ENCODE results near the gene GNB1L.

- TF ChIP-seq CTCF (IDR thresholded peaks at IDR 0.05) (no peak), POLR2AphosphoS5 (IDR thresholded peaks at IDR 0.05; ENCODE audit: low read depth, low read length) (0 out of 2 replicates have a peak, but pooled peaks have one; percentile 23), SIN3A (IDR thresholded peaks at IDR 0.05; ENCODE audit: borderline replicate concordance, insufficient read depth, low read depth, low read length) (no peak), TCF7L2 (IDR thresholded peaks at IDR 0.05; ENCODE audit: low read depth, low read length) (0 out of 2 replicates have a peak, but pooled peaks have one; percentile 34)
- TF ChIP-seq, protein P1, sequence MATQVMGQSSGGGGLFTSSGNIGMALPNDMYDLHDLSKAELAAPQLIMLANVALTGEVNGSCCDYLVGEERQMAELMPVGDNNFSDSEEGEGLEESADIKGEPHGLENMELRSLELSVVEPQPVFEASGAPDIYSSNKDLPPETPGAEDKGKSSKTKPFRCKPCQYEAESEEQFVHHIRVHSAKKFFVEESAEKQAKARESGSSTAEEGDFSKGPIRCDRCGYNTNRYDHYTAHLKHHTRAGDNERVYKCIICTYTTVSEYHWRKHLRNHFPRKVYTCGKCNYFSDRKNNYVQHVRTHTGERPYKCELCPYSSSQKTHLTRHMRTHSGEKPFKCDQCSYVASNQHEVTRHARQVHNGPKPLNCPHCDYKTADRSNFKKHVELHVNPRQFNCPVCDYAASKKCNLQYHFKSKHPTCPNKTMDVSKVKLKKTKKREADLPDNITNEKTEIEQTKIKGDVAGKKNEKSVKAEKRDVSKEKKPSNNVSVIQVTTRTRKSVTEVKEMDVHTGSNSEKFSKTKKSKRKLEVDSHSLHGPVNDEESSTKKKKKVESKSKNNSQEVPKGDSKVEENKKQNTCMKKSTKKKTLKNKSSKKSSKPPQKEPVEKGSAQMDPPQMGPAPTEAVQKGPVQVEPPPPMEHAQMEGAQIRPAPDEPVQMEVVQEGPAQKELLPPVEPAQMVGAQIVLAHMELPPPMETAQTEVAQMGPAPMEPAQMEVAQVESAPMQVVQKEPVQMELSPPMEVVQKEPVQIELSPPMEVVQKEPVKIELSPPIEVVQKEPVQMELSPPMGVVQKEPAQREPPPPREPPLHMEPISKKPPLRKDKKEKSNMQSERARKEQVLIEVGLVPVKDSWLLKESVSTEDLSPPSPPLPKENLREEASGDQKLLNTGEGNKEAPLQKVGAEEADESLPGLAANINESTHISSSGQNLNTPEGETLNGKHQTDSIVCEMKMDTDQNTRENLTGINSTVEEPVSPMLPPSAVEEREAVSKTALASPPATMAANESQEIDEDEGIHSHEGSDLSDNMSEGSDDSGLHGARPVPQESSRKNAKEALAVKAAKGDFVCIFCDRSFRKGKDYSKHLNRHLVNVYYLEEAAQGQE (IDR thresholded peaks at IDR 0.05; ENCODE audit: insufficient read depth in 1 of 2, low read depth in 2 of 2, low read length in 1 of 2) = no peak
These were observed 84.1 kb downstream of the GNB1L start for GRCh38 chr22:19770349-19771220.

Measured in Panc1 (cell line).